ENCODE measurements around the gene EGR1. TPM values are rescaled to one million over a fixed set of nuclear protein-coding genes. Genes with fewer than 3 reads are reported as not detected.

EGR1 gene
- polyA plus RNA-seq, 1 of the 3 experiments (the other 2 are of a cell fraction), result 48.0 TPM

DNA sequence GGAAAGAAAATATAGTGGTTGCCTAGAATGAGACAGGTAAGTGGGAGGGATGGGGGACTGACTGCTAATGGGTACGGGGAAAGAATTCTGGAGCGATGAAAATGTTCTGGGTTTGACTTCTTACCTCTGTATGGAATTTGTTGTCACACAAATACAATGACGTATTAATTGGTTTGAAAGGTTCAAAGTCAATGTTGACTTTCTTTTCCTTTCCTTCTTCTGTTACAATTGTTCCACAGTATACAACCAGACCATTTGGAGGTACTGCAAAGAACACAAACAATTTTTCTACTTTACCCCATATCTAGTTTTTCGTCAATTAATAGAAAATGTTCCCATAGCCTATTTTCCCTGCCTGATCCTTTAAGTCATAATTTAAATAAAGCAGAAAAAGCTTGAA is 52.2 kb downstream of the EGR1 start:
- Histone ChIP-seq H3K4me2 (no peak overlapping the region), H4K20me1 (ENCODE audit: insufficient read depth) (peaks cover 26% of the 10 kb centered on the region), H3K9me3 (no peaks in the 10 kb centered on the region), H3F3A (replicated peaks; ENCODE audit: insufficient read depth) (no peaks in the 10 kb centered on the region), H3K36me3 (replicated peaks in 1 of 2; ENCODE audit: control insufficient read depth in 1 of 2, insufficient read depth in 2 of 2, low read length in 1 of 2) (peaks cover 32 to 76% of the 10 kb centered on the region in 2 experiments), H3K79me2 (ENCODE audit: insufficient read depth) (peaks cover 76% of the 10 kb centered on the region), H3K27me3 (ENCODE audit: insufficient read depth) (no peaks in the 10 kb centered on the region), H3K4me3 (ENCODE audit: low read depth in 2 of 2, low read length in 1 of 2) (no peak overlapping the region), H2AFZ (ENCODE audit: low read depth) (no peak overlapping the region), H3K9ac (no peak overlapping the region), H3K27ac (ENCODE audit: low read depth in 2 of 2, low read length in 1 of 2) (no peak overlapping the region), H3K9me2 (no peaks in the 10 kb centered on the region), H3K4me1 (ENCODE audit: control insufficient read depth in 1 of 2, insufficient read depth in 2 of 2, low read depth in 1 of 2, low read length in 1 of 2) (no peaks in the 10 kb centered on the region; a peak in 1 of 4 replicates)
- POLR2A ChIA-PET, result no interaction called here
- CTCF ChIA-PET, result interaction anchor here (0.6 to 4.2 kb wide), 4 partner anchors 9 to 68 kb away, joined by 3 to 23 read pairs (median 6); partner anchors contain the start of gene EGR1
- DNase-seq, result no peak
- TF ChIP-seq SMC3 (IDR thresholded peaks at IDR 0.05; ENCODE audit: low read depth, low read length) (no peak), RCOR1 (IDR thresholded peaks at IDR 0.05; ENCODE audit: low read length) (no peak), ELF1 (IDR thresholded peaks at IDR 0.05) (no peak), RXRA (IDR thresholded peaks at IDR 0.05; ENCODE audit: borderline replicate concordance, low read depth) (no peak), TEAD4 (IDR thresholded peaks at IDR 0.05; ENCODE audit: borderline replicate concordance, insufficient read depth) (no peak), USF1 (IDR thresholded peaks at IDR 0.05; ENCODE audit: borderline replicate concordance, low read depth) (no peak), YY1 (IDR thresholded peaks at IDR 0.05; ENCODE audit: low read depth) (no peak), EP300 (IDR thresholded peaks at IDR 0.05; ENCODE audit: borderline replicate concordance in 1 of 2, low read depth in 1 of 2, low read length in 1 of 2) (no peak), ZBTB33 (IDR thresholded peaks at IDR 0.05; ENCODE audit: borderline replicate concordance, low read depth) (no peak), RAD21 (IDR thresholded peaks at IDR 0.05; ENCODE audit: low read length) (no peak), POLR2AphosphoS5 (IDR thresholded peaks at IDR 0.05; ENCODE audit: low read depth, low read length) (no peak), MEF2A (IDR thresholded peaks at IDR 0.05; ENCODE audit: borderline replicate concordance, low read depth) (no peak), MXI1 (IDR thresholded peaks at IDR 0.05; ENCODE audit: low read depth, low read length) (no peak), USF2 (IDR thresholded peaks at IDR 0.05; ENCODE audit: borderline replicate concordance, low read depth, low read length) (no peak), FOSL2 (IDR thresholded peaks at IDR 0.05; ENCODE audit: borderline replicate concordance, low read depth) (no peak), GATA2 (CRISPR knock-in tag; IDR thresholded peaks at IDR 0.05) (no peak)
- TF ChIP-seq, protein P1, sequence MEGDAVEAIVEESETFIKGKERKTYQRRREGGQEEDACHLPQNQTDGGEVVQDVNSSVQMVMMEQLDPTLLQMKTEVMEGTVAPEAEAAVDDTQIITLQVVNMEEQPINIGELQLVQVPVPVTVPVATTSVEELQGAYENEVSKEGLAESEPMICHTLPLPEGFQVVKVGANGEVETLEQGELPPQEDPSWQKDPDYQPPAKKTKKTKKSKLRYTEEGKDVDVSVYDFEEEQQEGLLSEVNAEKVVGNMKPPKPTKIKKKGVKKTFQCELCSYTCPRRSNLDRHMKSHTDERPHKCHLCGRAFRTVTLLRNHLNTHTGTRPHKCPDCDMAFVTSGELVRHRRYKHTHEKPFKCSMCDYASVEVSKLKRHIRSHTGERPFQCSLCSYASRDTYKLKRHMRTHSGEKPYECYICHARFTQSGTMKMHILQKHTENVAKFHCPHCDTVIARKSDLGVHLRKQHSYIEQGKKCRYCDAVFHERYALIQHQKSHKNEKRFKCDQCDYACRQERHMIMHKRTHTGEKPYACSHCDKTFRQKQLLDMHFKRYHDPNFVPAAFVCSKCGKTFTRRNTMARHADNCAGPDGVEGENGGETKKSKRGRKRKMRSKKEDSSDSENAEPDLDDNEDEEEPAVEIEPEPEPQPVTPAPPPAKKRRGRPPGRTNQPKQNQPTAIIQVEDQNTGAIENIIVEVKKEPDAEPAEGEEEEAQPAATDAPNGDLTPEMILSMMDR (IDR thresholded peaks at IDR 0.05), result no peak
- 96% methylated on average over 4 of the region's 4 CpGs for WGBS (ENCODE audit: low lambda C conversion rate)

Small RNA genes within 50 kb of the gene (small RNA-seq; reads per million reads assigned to genes)
- gene AC113403.1, result 0 reads per million in 7 experiments

Other genes with a start within 250 kb of the EGR1 start
- gene GFRA3, start 190.9 kb upstream of the EGR1 start, polyA plus RNA-seq (2012; rRNA removed), result 0.11 and 0.15 TPM in 2 replicates
- gene CDC25C, start 133.7 kb upstream of the EGR1 start, polyA plus RNA-seq (2012; rRNA removed), result 4.9 and 5.2 TPM in 2 replicates
- gene FAM53C, start 127.2 kb upstream of the EGR1 start, polyA plus RNA-seq (2012; rRNA removed), result 14.5 and 18.7 TPM in 2 replicates
- 22.4 and 24.5 TPM in 2 replicates for gene KDM3B, start 112.8 kb upstream of the EGR1 start, polyA plus RNA-seq (2012; rRNA removed)
- 25.4 and 31.2 TPM in 2 replicates for gene REEP2, start 26.4 kb upstream of the EGR1 start, polyA plus RNA-seq (2012; rRNA removed)
- 36.7 and 48.7 TPM in 2 replicates for gene ETF1, start 77.8 kb downstream of the EGR1 start, polyA plus RNA-seq (2012; rRNA removed)
- gene HSPA9, start 109.9 kb downstream of the EGR1 start, polyA plus RNA-seq (2012; rRNA removed), result 153 and 196 TPM in 2 replicates